Activated T-cell treated with anti-CD3 and anti-CD28 coated beads, Interleukin-2, amount 50 U/mL, for 72 hours (primary cell): Measurements from ENCODE around the gene LYST. TPM values are rescaled to one million over a fixed set of nuclear protein-coding genes. Genes with fewer than 3 reads are reported as not detected.
"Not testable (repeated sequence)": the region's sequence is repeated elsewhere in the genome, so short reads cannot be mapped to it uniquely, and the experiment has no call there.

Experiments
- ATAC-seq, 2 donors: fragments of 150-1000 bp; cut with Tn5 transposase; replicated peaks in 1 of 2; 2 replicates each; pipeline ENCODE4 v1.10.0; 2021; ENCODE audit warnings: moderate library complexity in 2 of 2, mild to moderate bottlenecking in 1 of 2
- DNase-seq, 2 donors: peaks; one replicate each; pipeline ENCODE4 v3.0.0; 2021 to 2022; ENCODE audit warnings: mixed read lengths in 1 of 2
- H3K27ac Mint-ChIP-seq: one replicate; pipeline ENCODE4 v1.8.0; 2022; ENCODE audit warnings: mild to moderate bottlenecking, moderate library complexity, mixed read lengths
- H3K27me3 Mint-ChIP-seq: one replicate; pipeline ENCODE4 v1.8.0; 2022; ENCODE audit warnings: low read depth, mixed read lengths
- H3K36me3 Mint-ChIP-seq, 2 donors: one replicate each; pipeline ENCODE4 v1.8.0; 2022; ENCODE audit warnings: mixed read lengths in 2 of 2, mild to moderate bottlenecking in 1 of 2; ENCODE audit not compliant: insufficient read depth in 2 of 2
- H3K4me1 Mint-ChIP-seq: one replicate; pipeline ENCODE4 v1.8.0; 2022; ENCODE audit warnings: low read depth, mixed read lengths
- H3K4me3 Mint-ChIP-seq, 2 donors: one replicate each; pipeline ENCODE4 v1.8.0; 2022; ENCODE audit warnings: mild to moderate bottlenecking in 2 of 2, mixed read lengths in 2 of 2, moderate library complexity in 2 of 2
- H3K9me3 Mint-ChIP-seq, 2 donors: one replicate each; pipeline ENCODE4 v1.8.0; 2022; ENCODE audit warnings: mixed read lengths in 2 of 2
- total RNA-seq, 2 donors: library from RNA; stranded (reverse); gene quantifications; one replicate each; pipeline ENCODE4 v1.2.3, GENCODE V29; 2022

Gene LYST
- total RNA-seq, 2 donors from 2014 or later: 43.9 to 50.7 TPM

DNA sequence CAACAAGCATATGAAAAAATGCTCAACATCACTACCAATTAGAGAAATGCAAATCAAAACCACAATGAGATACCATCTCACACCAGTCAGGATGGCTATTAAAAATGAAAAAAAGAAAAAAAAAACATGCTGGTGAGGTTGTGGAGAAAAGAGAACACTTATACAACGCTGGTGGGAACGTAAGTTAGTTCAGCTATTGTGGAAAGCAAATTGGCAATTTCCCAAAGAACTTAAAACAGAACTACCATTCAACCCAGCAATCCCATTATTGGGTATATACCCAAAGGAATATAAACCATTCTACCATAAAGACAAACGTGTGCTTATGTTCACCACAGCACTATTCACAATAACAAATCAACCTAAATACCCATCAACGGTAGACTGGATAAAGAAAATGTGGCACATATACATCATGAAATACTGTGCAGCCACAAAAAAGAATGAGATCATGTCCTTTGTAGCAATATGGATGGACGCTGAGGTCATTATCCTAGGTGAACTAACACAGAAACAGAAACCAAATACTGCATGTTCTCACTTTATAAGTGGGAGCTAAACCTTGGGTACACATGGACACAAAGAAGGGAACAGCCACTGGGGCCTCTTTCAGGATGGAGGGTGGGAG is 49.5 kb downstream of the LYST start:
- Mint-ChIP-seq H3K36me3 (no peaks in the 10 kb centered on the region), H3K4me1 (peaks cover 4% of the 10 kb centered on the region), H3K27ac (no peak overlapping the region), H3K4me3 (no peak overlapping the region), H3K9me3 (no peaks in the 10 kb centered on the region), H3K27me3 (no peaks in the 10 kb centered on the region)
- no peak for ATAC-seq
- DNase-seq: no peak

GRCh38 chr1:235809688-235810397 is 56.9 kb downstream of the LYST start:
- DNase-seq: no peak
- H3K4me1 Mint-ChIP-seq: no peaks in the 10 kb centered on the region
- ATAC-seq: no peak
- no peak overlapping the region for H3K4me3 Mint-ChIP-seq
- no peaks in the 10 kb centered on the region for H3K27me3 Mint-ChIP-seq
- H3K36me3 Mint-ChIP-seq: no peaks in the 10 kb centered on the region
- H3K27ac Mint-ChIP-seq: no peak overlapping the region
- H3K9me3 Mint-ChIP-seq: no peaks in the 10 kb centered on the region

DNA sequence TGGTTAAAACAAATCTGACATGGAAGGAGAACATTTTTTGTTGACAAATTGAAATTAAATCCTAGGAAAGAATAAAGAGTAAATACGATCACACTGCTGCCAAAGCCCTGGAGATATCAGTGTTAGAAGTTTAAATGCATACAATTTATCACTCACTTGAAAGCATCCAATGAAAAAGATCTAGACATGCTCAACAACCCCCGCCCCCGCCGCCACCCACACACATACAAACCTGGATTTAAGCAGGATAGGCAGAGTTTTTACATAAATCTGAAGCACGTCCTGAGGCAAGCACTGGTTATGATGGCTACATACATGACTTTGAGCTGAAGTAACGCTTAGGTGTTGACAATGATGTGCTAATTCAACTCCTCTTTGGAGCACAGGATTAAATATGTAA is 58.5 kb downstream of the LYST start:
- no peak for ATAC-seq
- no peaks in the 10 kb centered on the region for H3K36me3 Mint-ChIP-seq
- no peak overlapping the region for H3K4me3 Mint-ChIP-seq
- no peak overlapping the region for H3K27ac Mint-ChIP-seq
- H3K9me3 Mint-ChIP-seq: no peaks in the 10 kb centered on the region
- no peak for DNase-seq
- H3K27me3 Mint-ChIP-seq: no peaks in the 10 kb centered on the region
- H3K4me1 Mint-ChIP-seq: no peaks in the 10 kb centered on the region

- no peak overlapping the region for H3K27ac Mint-ChIP-seq
- H3K27me3 Mint-ChIP-seq: no peaks in the 10 kb centered on the region
- peak overlapping the region in 1 of 2 donors; percentile 25 for H3K4me3 Mint-ChIP-seq
- H3K4me1 Mint-ChIP-seq: peaks cover 8% of the 10 kb centered on the region
- ATAC-seq (peak; percentile 41 to 88), DNase-seq (no peak)
- peaks cover 0 to 8% of the 10 kb centered on the region in 2 donors for H3K36me3 Mint-ChIP-seq
- H3K9me3 Mint-ChIP-seq: no peaks in the 10 kb centered on the region
Measured at GRCh38 chr1:235806123-235806522, 60.6 kb downstream of the LYST start.

DNA sequence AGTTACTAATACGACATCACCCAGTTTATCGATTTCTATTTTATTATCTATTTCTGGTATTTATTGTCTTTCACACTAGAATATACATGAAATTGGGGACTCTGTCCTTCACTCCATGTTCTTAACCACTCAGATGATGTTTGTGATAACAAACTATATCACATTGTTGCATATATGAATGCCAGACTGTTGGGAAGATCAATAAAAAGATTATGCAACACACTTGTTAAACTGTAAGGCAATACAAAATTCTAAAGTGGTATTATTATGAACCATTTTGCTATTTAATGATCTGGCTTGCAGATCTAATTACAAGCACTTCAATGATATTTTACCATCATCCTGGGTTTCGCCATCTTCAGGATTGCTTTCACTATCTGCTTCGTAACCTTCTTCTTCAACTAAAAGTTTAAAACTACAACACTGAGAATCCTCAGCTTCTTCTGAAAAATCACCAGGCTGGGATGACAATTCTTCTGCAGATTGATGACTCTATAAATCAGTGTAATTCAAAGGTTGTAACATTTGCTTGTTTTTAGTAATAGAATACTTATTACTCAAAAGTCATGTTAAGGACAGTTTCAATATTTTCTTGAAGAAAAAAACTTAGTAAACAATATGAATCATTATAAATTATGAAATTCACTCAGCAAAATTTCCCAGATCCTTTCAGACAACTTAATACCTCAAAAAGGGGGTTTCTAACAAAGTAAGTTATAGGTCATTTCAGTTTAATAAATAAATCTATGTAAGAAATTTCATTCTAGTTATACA is 63.9 kb downstream of the LYST start:
- H3K36me3 Mint-ChIP-seq: peaks cover 0 to 16% of the 10 kb centered on the region in 2 donors

GRCh38 chr1:235799264-235799663 is 67.4 kb downstream of the LYST start:
- ATAC-seq (peak in 1 of 2 donors; percentile 42), DNase-seq (no peak)

More for the DNA sequence above, 63.9 kb downstream of the LYST start:
- no peaks in the 10 kb centered on the region for H3K9me3 Mint-ChIP-seq
- no peaks in the 10 kb centered on the region for H3K27me3 Mint-ChIP-seq
- peaks cover 8% of the 10 kb centered on the region for H3K4me1 Mint-ChIP-seq
- peak overlapping the region; percentile 6 for H3K27ac Mint-ChIP-seq
- ATAC-seq: peak; percentile 49 to 58
- no peak for DNase-seq
- H3K4me3 Mint-ChIP-seq: peak overlapping the region in 1 of 2 donors; percentile 16

DNA sequence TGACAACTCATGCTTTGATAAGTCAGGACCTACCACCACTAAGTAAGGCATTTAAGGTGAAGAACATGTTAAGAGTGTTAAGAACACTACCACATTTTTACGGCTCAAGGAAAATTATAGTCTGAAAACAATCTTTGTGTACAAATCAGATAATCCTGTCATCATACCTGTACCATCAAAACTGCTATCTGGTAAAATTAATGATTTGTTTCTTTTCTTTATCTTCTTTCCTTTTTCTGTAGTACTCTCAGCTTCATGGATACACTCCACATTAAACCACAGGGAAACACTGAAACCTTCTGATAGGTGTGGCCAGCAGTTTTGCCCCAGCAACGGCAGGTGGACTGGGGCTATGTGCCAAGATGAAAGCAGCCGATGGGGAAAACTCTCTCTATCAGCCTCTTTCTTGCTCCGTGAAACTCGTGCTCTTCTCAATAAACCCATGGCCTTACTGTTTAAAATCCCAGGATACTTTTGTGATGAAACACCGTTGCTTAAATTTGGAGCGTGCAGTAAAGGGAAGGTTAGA is 75.1 kb downstream of the LYST start:
- H3K27ac Mint-ChIP-seq: no peak overlapping the region
- H3K27me3 Mint-ChIP-seq: no peaks in the 10 kb centered on the region
- DNase-seq (no peak), ATAC-seq (no peak)
- peaks cover 10% of the 10 kb centered on the region for H3K4me1 Mint-ChIP-seq
- H3K9me3 Mint-ChIP-seq: peaks cover 0 to under 1% of the 10 kb centered on the region in 2 donors
- no peak overlapping the region for H3K4me3 Mint-ChIP-seq
- peaks cover 6 to 17% of the 10 kb centered on the region in 2 donors for H3K36me3 Mint-ChIP-seq

More at GRCh38 chr1:235799264-235799663, 67.4 kb downstream of the LYST start:
- Mint-ChIP-seq H3K4me1 (peaks cover 8% of the 10 kb centered on the region), H3K27me3 (no peaks in the 10 kb centered on the region), H3K9me3 (no peaks in the 10 kb centered on the region), H3K4me3 (no peak overlapping the region), H3K36me3 (peaks cover 4 to 24% of the 10 kb centered on the region in 2 donors), H3K27ac (no peak overlapping the region)

DNA sequence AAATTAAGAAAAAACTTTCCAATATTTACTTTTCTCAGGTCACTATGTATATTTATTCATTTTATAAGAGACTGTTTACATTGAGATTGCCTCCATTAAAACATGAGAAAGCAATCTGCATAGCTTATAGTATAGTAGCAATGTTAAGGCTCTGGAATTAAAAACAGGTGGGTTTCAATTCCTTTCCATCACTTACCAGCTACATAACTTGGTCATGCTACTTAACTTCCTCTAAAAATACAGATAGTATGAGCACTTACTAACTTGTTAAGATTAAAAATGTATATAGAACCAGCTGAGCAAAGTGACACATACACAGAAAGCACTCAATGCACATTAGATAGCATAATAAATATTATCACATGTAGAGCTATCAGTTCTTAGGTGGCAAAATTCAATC is 76.6 kb downstream of the LYST start:
- peaks cover 10% of the 10 kb centered on the region for H3K4me1 Mint-ChIP-seq
- no peak overlapping the region for H3K4me3 Mint-ChIP-seq
- no peaks in the 10 kb centered on the region for H3K27me3 Mint-ChIP-seq
- DNase-seq: no peak
- ATAC-seq: no peak
- peaks cover 4 to 17% of the 10 kb centered on the region in 2 donors for H3K36me3 Mint-ChIP-seq
- peaks cover 0 to 3% of the 10 kb centered on the region in 2 donors for H3K9me3 Mint-ChIP-seq
- H3K27ac Mint-ChIP-seq: no peak overlapping the region

DNA sequence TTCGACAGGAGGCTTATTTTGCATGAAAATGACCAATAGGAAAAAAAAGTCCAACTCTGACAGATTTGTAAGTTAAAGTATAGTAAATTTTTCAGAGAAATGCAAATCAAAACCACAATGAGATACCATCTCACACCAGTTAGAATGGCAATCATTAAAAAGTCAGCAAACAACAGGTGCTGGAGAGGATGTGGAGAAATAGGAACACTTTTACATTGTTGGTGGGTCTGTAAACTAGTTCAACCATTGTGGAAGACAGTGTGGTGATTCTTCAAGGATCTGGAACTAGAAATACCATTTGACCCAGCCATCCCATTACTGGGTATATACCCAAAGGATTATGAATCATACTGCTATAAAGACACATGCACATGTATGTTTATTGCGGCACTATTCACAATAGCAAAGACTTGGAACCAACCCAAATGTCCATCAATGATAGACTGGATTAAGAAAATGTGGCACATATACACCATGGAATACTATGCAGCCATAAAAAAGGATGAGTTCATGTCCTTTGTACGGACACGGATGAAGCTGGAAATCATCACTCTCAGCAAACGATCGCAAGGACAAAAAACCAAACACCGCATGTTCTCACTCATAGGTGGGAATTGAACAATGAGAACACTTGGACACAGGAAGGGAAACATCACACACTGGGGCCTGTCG is 80.3 kb downstream of the LYST start:
- not testable (repeated sequence) for ATAC-seq, H3K4me1 Mint-ChIP-seq, H3K27ac Mint-ChIP-seq, H3K4me3 Mint-ChIP-seq, H3K27me3 Mint-ChIP-seq, DNase-seq, H3K9me3 Mint-ChIP-seq
- H3K36me3 Mint-ChIP-seq: peaks cover 2 to 11% of the 10 kb centered on the region in 2 donors

DNA sequence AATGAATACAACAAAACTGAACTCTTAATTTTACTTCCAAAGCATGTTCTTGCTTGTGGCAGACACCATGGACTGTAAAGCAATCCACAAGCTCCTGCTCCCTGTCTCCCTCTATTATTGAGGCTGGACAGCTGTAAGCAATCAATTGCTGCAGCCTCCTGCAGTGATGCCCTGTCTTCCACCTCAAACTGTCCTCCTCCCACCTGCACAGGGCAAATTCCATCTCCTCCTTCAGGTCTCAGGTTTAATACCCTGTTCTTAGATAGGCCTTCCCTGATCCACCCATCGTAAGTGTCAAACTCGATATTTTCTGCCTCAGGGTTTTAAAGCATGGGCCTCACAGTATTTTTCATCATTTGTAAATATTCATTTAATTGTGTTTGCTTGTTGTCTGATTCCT is 81.8 kb downstream of the LYST start:
- H3K9me3 Mint-ChIP-seq: peaks cover 0 to 3% of the 10 kb centered on the region in 2 donors
- DNase-seq (no peak), ATAC-seq (no peak)
- H3K27ac Mint-ChIP-seq: no peak overlapping the region
- H3K4me3 Mint-ChIP-seq: no peak overlapping the region
- H3K27me3 Mint-ChIP-seq: no peaks in the 10 kb centered on the region
- H3K4me1 Mint-ChIP-seq: no peaks in the 10 kb centered on the region
- peaks cover 2 to 7% of the 10 kb centered on the region in 2 donors for H3K36me3 Mint-ChIP-seq

- H3K4me3 Mint-ChIP-seq: no peak overlapping the region
- H3K4me1 Mint-ChIP-seq: no peaks in the 10 kb centered on the region
- peaks cover 2 to 8% of the 10 kb centered on the region in 2 donors for H3K36me3 Mint-ChIP-seq
- no peaks in the 10 kb centered on the region for H3K27me3 Mint-ChIP-seq
- DNase-seq: no peak
- no peak overlapping the region for H3K27ac Mint-ChIP-seq
- H3K9me3 Mint-ChIP-seq: peaks cover 0 to 3% of the 10 kb centered on the region in 2 donors
- ATAC-seq: no peak
Measured at GRCh38 chr1:235783148-235783776, 83.4 kb downstream of the LYST start.

DNA sequence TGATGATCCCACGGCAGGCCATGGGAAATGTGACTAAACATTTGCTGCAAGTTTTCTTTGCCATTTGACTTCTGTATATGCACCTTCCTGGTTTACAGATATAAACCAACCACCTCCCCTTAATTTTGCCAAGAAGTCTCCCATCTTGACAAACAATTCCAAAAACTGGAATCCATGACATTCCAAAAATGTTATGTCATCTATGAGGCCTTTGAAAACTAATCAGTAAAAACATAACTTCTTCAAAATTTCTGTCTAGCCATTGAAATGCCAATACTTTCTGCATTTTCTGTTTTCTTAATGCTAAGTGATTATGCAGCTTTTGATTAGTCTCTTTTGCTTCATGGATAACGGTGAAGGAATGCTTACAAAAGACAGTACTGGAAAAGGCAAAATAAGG is 84.1 kb downstream of the LYST start:
- no peaks in the 10 kb centered on the region for H3K27me3 Mint-ChIP-seq
- no peak overlapping the region for H3K4me3 Mint-ChIP-seq
- no peak overlapping the region for H3K27ac Mint-ChIP-seq
- peaks cover 0 to 3% of the 10 kb centered on the region in 2 donors for H3K9me3 Mint-ChIP-seq
- no peak for DNase-seq
- no peak for ATAC-seq
- no peaks in the 10 kb centered on the region for H3K4me1 Mint-ChIP-seq
- peaks cover 2 to 8% of the 10 kb centered on the region in 2 donors for H3K36me3 Mint-ChIP-seq
